ENCODE measurements around the gene ABTB1.
A peak's percentile ranks its signal among the peaks of the same experiment; 100 is the strongest.

Gene ABTB1

DNA sequence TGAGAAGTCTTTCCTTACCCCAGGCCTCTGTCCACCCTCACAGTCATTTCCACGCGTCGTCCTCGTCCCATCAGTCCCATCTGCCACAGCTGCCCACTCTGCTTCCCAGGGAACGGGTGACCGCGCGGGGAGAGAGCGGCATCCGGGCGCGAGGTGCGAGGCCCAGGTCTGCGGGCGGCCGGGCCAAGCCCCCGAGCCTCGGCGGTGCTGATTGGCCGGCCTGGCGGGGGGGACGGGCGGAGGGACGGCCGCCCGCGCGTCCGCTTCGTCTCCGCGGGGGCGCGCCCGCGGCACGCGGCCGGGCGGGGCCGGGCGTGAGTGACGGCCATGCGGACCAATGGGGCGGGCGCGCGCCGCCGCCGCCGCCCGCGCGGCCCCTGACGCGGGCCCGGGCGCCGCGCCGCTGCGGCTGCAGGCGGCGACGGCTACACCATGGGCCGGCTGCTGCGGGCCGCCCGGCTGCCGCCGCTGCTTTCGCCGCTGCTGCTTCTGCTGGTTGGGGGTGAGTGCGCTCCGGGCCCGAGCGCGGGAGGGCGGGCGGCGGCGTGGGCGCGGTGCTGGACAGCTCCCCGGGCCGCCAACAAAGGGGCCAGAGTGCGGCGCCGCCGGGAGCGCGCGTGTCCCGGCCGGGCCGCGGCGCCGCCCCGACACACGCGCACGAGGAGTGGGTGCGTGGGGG, 43.8 kb upstream of the ABTB1 start, which contains the start of gene PODXL2 (continued):
- no peak for TF ChIP-seq ZNF175 (tag by site-specific recombination; IDR thresholded peaks at IDR 0.05)
- TF ChIP-seq ZNF626 (tag by site-specific recombination; IDR thresholded peaks at IDR 0.05) = no peak
- TF ChIP-seq ZNF501 (tag by site-specific recombination; IDR thresholded peaks at IDR 0.05) = 0 out of 2 replicates have a peak, but pooled peaks have one; percentile 46
- no peak for TF ChIP-seq ZNF23 (tag by site-specific recombination; IDR thresholded peaks at IDR 0.05; ENCODE audit: borderline replicate concordance)
- TF ChIP-seq SCRT2 (tag by site-specific recombination; IDR thresholded peaks at IDR 0.05) = no peak
- TF ChIP-seq ZNF707 (tag by site-specific recombination; IDR thresholded peaks at IDR 0.05) = no peak
- no peak for TF ChIP-seq TRIM28 (IDR thresholded peaks at IDR 0.05; ENCODE audit: borderline replicate concordance, low read length)
- no peak for TF ChIP-seq ZNF660 (tag by site-specific recombination; IDR thresholded peaks at IDR 0.05)
- no peak for TF ChIP-seq ZNF416 (tag by site-specific recombination; IDR thresholded peaks at IDR 0.05)
- peak; percentile 97 for TF ChIP-seq KLF10 (tag by site-specific recombination; IDR thresholded peaks at IDR 0.05)
- no peak for TF ChIP-seq ZNF433 (tag by site-specific recombination; IDR thresholded peaks at IDR 0.05; ENCODE audit: low read depth)
- TF ChIP-seq SETDB1 (IDR thresholded peaks at IDR 0.05; ENCODE audit: insufficient read length, low read length) = peak; percentile 76
- no peak for TF ChIP-seq ZNF621 (tag by site-specific recombination; IDR thresholded peaks at IDR 0.05)

DNA sequence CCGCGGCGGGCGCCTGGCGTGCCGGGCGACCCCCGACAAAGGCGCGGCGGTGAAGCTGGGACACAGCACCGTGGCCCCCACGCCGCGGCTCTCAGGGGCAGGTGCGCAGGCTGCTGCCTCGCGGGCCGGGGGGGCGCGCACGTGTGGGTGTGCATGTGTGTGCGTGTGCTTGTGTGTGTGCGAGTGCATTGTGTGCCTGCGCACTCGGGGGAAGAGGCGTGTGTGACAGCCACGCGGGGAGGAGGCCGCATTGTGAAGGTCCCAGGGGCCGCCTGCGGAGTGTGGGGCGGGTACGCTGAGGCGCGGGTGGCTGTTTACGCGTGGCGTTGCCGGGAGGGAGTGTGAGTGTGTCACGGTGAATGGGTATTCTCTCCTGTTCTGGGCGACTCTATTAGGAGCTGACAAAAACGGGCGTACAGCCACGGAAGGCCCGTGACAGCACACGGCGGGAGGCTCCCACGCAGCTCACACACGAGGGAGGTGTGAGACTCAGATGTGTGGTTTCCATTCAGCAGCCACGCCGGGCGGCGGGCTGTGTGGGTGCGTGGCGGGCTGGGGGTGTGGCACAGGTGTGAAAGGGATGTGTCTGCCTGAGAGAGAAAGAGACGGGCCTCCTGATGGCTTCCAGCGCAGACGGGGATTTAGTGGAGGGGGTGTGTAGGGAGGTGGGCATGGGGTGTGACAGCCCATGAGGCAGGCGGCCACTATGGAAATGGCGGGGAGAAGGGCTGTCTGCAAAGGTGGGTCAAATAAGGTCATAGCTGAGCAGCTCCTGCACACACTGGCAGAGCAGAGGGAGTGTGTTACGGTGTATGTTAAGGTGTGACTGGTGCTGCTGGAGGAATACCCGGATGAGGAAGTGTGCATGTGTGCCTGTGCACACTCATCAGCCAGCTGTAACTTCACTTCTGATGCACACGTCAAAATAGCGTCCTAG, 43.0 kb upstream of the ABTB1 start:
- peak overlapping the region; percentile 50; the same call in 1 of the 2 replicates for H3K27ac ChIP-seq (ENCODE audit: extremely low read depth, low read depth, low read length)
- H3K4me1 ChIP-seq (ENCODE audit: control insufficient read depth, insufficient read depth, low read length) = no peaks in the 10 kb centered on the region; the same call in 1 of the 2 replicates
- CTCF ChIA-PET = interaction anchor here (0.5 to 1.4 kb wide), 2 partner anchors 9 to 54 kb away, joined by 3 to 6 read pairs; no protein-coding TSS in a partner anchor
- POLR2A ChIA-PET = no interaction called here
- H3K4me3 ChIP-seq (ENCODE audit: low read depth, low read length) = peak overlapping the region; percentile 46
- no peaks in the 10 kb centered on the region for H3K9me3 ChIP-seq (ENCODE audit: control insufficient read depth, insufficient read depth, low read depth, low read length)
- no peaks in the 10 kb centered on the region for H3K36me3 ChIP-seq (ENCODE audit: control insufficient read depth in 2 of 2, insufficient read depth in 1 of 2, low read length in 2 of 2)
- no peak for TF ChIP-seq ZNF530 (tag by site-specific recombination; IDR thresholded peaks at IDR 0.05; ENCODE audit: low read depth)
- TF ChIP-seq ZNF792 (tag by site-specific recombination; IDR thresholded peaks at IDR 0.05) = no peak
- TF ChIP-seq, protein P1, sequence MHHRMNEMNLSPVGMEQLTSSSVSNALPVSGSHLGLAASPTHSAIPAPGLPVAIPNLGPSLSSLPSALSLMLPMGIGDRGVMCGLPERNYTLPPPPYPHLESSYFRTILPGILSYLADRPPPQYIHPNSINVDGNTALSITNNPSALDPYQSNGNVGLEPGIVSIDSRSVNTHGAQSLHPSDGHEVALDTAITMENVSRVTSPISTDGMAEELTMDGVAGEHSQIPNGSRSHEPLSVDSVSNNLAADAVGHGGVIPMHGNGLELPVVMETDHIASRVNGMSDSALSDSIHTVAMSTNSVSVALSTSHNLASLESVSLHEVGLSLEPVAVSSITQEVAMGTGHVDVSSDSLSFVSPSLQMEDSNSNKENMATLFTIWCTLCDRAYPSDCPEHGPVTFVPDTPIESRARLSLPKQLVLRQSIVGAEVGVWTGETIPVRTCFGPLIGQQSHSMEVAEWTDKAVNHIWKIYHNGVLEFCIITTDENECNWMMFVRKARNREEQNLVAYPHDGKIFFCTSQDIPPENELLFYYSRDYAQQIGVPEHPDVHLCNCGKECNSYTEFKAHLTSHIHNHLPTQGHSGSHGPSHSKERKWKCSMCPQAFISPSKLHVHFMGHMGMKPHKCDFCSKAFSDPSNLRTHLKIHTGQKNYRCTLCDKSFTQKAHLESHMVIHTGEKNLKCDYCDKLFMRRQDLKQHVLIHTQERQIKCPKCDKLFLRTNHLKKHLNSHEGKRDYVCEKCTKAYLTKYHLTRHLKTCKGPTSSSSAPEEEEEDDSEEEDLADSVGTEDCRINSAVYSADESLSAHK (tag by site-specific recombination; IDR thresholded peaks at IDR 0.05) = no peak
- TF ChIP-seq FEZF1 (tag by site-specific recombination; IDR thresholded peaks at IDR 0.05) = no peak
- no peak for TF ChIP-seq ZNF155 (tag by site-specific recombination; IDR thresholded peaks at IDR 0.05)
- no peak for TF ChIP-seq HOXC10 (CRISPR knock-in tag; IDR thresholded peaks at IDR 0.05)
- no peak for TF ChIP-seq ZNF2 (tag by site-specific recombination; IDR thresholded peaks at IDR 0.05)
- no peak for TF ChIP-seq TCF7L2 (IDR thresholded peaks at IDR 0.05; ENCODE audit: borderline replicate concordance, low read depth, low read length)
- no peak for TF ChIP-seq ZNF585B (tag by site-specific recombination; IDR thresholded peaks at IDR 0.05)
- peak; percentile 91 for TF ChIP-seq ZFHX2 (tag by site-specific recombination; conservative IDR thresholded peaks at IDR 0.05)
- TF ChIP-seq, protein P2, sequence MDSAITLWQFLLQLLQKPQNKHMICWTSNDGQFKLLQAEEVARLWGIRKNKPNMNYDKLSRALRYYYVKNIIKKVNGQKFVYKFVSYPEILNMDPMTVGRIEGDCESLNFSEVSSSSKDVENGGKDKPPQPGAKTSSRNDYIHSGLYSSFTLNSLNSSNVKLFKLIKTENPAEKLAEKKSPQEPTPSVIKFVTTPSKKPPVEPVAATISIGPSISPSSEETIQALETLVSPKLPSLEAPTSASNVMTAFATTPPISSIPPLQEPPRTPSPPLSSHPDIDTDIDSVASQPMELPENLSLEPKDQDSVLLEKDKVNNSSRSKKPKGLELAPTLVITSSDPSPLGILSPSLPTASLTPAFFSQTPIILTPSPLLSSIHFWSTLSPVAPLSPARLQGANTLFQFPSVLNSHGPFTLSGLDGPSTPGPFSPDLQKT (IDR thresholded peaks at IDR 0.05; ENCODE audit: borderline replicate concordance, low read depth, low read length) = no peak
- no peak for TF ChIP-seq ZNF157 (tag by site-specific recombination; IDR thresholded peaks at IDR 0.05)
- TF ChIP-seq ZNF16 (tag by site-specific recombination; IDR thresholded peaks at IDR 0.05; ENCODE audit: low read depth) = no peak
- TF ChIP-seq ZNF214 (tag by site-specific recombination; IDR thresholded peaks at IDR 0.05; ENCODE audit: borderline replicate concordance) = no peak
- TF ChIP-seq, protein P3, sequence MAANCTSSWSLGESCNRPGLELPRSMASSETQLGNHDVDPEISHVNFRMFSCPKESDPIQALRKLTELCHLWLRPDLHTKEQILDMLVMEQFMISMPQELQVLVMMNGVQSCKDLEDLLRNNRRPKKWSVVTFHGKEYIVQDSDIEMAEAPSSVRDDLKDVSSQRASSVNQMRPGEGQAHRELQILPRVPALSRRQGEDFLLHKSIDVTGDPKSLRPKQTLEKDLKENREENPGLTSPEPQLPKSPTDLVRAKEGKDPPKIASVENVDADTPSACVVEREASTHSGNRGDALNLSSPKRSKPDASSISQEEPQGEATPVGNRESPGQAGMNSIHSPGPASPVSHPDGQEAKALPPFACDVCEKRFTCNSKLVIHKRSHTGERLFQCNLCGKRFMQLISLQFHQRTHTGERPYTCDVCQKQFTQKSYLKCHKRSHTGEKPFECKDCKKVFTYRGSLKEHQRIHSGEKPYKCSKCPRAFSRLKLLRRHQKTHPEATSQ (tag by site-specific recombination; IDR thresholded peaks at IDR 0.05) = no peak
- no peak for TF ChIP-seq ZNF76 (tag by site-specific recombination; IDR thresholded peaks at IDR 0.05; ENCODE audit: borderline replicate concordance, low read depth)
- no peak for TF ChIP-seq ZNF19 (tag by site-specific recombination; IDR thresholded peaks at IDR 0.05; ENCODE audit: low read depth)
- TF ChIP-seq ZNF48 (tag by site-specific recombination; IDR thresholded peaks at IDR 0.05) = no peak
- TF ChIP-seq ZNF324 (tag by site-specific recombination; IDR thresholded peaks at IDR 0.05) = no peak
- no peak for TF ChIP-seq WT1 (tag by site-specific recombination; IDR thresholded peaks at IDR 0.05)
- TF ChIP-seq ZNF146 (tag by site-specific recombination; IDR thresholded peaks at IDR 0.05) = no peak

Measured in HEK293 (cell line).